ENCODE results near the gene ZNF343.

- TF ChIP-seq SMC3 (conservative IDR thresholded peaks at IDR 0.05; ENCODE audit: poor library complexity) = no peak
- no peak for TF ChIP-seq REST (IDR thresholded peaks at IDR 0.05; ENCODE audit: borderline replicate concordance)
- no peak for TF ChIP-seq CTCF (IDR thresholded peaks at IDR 0.05; ENCODE audit: poor library complexity, severe bottlenecking)
- TF ChIP-seq RAD21 (conservative IDR thresholded peaks at IDR 0.05) = no peak
- no peak for TF ChIP-seq EZH2 (IDR thresholded peaks at IDR 0.05; ENCODE audit: borderline replicate concordance, insufficient read depth, low read length, poor library complexity, severe bottlenecking)
- no peak for TF ChIP-seq EP300 (conservative IDR thresholded peaks at IDR 0.05; ENCODE audit: poor library complexity, severe bottlenecking)
- no peak for TF ChIP-seq POLR2AphosphoS5 (IDR thresholded peaks at IDR 0.05)
These were observed 23.1 kb downstream of the ZNF343 start for GRCh38 chr20:2485661-2486060.
